BE2C (cell line): ENCODE results near the gene CHEK2.

Experiments
- DNase-seq: peaks from one replicate; pipeline ENCODE4 v3.0.0-alpha.2; 2020
- H3K27me3 ChIP-seq: fragments of 250-450 bp; sonication (Bioruptor Pico); 2 replicates; pipeline ENCODE4 v1.5.1; 2020; ENCODE audit warnings: mild to moderate bottlenecking
- H3K36me3 ChIP-seq: fragments of 250-450 bp; sonication (Bioruptor Pico); 2 replicates; pipeline ENCODE4 v1.5.1; 2020; ENCODE audit warnings: mild to moderate bottlenecking
- H3K4me1 ChIP-seq: fragments of 250-450 bp; sonication (Bioruptor Pico); 2 replicates; pipeline ENCODE4 v1.5.1; 2020
- H3K4me3 ChIP-seq: 2 replicates; pipeline ENCODE4 v1.5.1; 2011; ENCODE audit warnings: low read depth, low read length
- H3K9me3 ChIP-seq: fragments of 250-450 bp; sonication (Bioruptor Pico); 2 replicates; pipeline ENCODE4 v1.5.1; 2020
- TF ChIP-seq, protein P1 (sequence below): IDR thresholded peaks from 2 replicates; pipeline ENCODE4 v1.5.1; 2012; ENCODE audit warnings: mild to moderate bottlenecking, low read depth, low read length

Gene CHEK2

DNA sequence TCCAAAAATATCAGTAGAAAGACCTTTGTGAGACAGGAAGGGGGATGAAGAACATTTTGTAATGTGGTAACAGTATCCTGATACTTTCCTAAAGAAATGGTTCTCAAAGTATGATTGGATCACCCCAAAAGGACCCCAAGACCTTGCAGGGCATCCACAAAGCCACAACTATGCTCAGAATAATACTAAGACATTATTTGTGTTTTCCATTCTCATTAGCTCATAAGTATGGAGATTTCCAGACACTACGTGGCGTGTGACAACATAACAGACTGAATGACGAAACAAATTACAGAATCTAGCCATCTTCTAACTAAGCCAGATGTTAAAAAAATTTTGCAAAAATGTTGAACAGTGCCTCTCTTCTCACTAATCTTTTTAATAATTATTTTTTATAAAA lies 24.9 kb downstream of the CHEK2 start:
- peaks cover 16% of the 10 kb centered on the region for H3K36me3 ChIP-seq
- no peak overlapping the region for H3K4me3 ChIP-seq
- H3K9me3 ChIP-seq = no peaks in the 10 kb centered on the region
- no peak for DNase-seq
- TF ChIP-seq, protein P1, sequence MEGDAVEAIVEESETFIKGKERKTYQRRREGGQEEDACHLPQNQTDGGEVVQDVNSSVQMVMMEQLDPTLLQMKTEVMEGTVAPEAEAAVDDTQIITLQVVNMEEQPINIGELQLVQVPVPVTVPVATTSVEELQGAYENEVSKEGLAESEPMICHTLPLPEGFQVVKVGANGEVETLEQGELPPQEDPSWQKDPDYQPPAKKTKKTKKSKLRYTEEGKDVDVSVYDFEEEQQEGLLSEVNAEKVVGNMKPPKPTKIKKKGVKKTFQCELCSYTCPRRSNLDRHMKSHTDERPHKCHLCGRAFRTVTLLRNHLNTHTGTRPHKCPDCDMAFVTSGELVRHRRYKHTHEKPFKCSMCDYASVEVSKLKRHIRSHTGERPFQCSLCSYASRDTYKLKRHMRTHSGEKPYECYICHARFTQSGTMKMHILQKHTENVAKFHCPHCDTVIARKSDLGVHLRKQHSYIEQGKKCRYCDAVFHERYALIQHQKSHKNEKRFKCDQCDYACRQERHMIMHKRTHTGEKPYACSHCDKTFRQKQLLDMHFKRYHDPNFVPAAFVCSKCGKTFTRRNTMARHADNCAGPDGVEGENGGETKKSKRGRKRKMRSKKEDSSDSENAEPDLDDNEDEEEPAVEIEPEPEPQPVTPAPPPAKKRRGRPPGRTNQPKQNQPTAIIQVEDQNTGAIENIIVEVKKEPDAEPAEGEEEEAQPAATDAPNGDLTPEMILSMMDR = no peak
- H3K27me3 ChIP-seq = no peaks in the 10 kb centered on the region
- H3K4me1 ChIP-seq = no peaks in the 10 kb centered on the region

DNA sequence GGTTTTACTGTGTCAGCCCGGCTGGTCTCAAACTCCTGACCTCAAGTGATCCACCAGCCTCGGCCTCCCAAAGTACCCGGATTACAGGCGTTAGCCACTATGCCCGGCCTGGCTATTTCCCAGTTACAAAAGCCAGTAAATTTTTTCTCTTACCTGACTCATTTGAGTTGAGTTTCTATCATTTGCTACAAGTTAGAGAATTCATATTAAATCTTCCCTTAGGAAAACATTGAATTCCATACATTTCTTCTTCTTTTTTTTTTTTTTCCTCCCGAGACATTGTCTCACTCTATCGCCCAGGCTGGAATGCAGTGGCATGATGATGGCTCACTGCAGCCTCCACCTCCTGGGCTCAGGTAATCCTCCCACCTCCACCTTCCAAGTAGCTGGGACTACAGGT lies 26.0 kb downstream of the CHEK2 start:
- H3K4me1 ChIP-seq = peaks cover 7% of the 10 kb centered on the region

DNA sequence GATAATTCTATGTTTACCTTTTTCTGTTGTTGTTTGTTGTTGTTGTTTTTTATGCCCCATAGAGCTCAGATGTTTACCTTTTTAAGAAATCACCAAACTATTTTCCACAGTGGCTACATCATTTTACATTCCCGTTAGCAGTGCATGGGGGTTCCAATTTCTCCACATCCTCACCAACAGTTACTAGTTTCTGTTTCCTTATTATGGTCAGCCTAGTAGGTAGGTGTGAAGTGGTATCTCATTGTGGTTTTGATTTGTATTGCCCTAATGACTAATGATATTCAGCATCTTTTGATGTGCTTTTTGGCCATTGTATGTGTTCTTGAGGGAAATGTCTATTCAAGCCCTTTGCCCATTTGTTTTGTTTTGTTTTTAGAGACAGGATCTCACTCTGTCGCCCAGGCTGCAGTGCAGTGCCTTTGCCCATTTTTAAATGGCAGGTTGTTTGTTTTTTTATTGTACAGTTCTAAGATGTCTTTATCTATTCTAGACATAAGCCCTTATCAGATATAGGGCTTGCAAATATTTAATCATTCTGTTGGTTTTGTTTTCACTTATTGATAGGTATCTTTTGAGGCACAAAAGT lies 27.5 kb downstream of the CHEK2 start:
- no peaks in the 10 kb centered on the region for H3K9me3 ChIP-seq
- peaks cover 10% of the 10 kb centered on the region for H3K4me1 ChIP-seq
- H3K36me3 ChIP-seq = peaks cover 20% of the 10 kb centered on the region
- H3K4me3 ChIP-seq = no peak overlapping the region
- TF ChIP-seq, protein P1 = no peak
- H3K27me3 ChIP-seq = no peaks in the 10 kb centered on the region
- DNase-seq = no peak

More for the DNA sequence above, 26.0 kb downstream of the CHEK2 start:
- peaks cover 14% of the 10 kb centered on the region for H3K36me3 ChIP-seq
- DNase-seq = no peak
- TF ChIP-seq, protein P1 = no peak
- no peaks in the 10 kb centered on the region for H3K9me3 ChIP-seq
- H3K27me3 ChIP-seq = no peaks in the 10 kb centered on the region
- no peak overlapping the region for H3K4me3 ChIP-seq

DNA sequence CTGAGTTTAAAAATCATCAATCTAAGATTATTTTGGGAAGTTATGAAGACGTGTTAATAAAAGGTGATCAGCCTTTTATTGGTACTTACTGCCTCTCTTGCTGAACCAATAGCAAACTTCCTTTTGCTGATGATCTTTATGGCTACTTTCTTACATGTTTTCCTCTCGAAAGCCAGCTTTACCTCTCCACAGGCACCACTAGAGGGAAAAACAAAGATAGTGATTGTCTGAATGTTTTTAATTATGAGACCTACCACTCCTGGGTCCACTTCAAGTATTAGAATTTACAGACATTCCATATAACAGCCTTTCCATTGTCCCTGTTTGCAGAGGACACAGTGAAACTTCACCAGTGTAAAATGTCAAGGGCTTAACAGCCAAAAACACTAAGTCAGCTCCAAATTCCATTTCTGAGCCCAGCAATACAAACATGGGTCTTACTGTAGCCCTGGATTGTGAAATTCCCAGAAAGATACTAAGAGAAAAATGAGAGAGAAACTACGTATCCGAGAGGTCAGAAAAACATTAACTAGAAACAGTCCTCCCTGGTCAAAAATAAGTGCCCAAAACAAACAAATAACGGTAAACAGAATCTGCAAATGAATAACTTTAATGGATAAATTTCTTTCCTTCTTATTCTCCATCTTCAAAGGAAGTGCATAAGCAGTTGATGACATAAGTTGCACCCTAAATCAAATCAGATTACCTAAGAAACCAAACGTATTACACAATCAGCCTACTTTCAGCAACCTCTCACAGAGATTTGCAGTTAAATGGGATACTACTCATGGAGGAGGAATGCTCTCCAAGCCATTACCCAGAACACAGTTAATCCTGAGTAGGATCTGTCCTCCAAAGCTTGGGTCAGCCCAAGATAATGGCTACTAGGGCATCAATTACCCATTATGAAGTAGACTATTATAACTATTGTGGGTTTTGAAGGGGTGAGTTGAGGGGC lies 29.5 kb downstream of the CHEK2 start:
- no peak for DNase-seq
- Histone ChIP-seq H3K9me3 (no peaks in the 10 kb centered on the region), H3K4me3 (no peak overlapping the region), H3K27me3 (no peaks in the 10 kb centered on the region), H3K36me3 (peaks cover 10% of the 10 kb centered on the region), H3K4me1 (peaks cover 10% of the 10 kb centered on the region)
- TF ChIP-seq, protein P1 = no peak; the same call in 1 of the 2 replicates

DNA sequence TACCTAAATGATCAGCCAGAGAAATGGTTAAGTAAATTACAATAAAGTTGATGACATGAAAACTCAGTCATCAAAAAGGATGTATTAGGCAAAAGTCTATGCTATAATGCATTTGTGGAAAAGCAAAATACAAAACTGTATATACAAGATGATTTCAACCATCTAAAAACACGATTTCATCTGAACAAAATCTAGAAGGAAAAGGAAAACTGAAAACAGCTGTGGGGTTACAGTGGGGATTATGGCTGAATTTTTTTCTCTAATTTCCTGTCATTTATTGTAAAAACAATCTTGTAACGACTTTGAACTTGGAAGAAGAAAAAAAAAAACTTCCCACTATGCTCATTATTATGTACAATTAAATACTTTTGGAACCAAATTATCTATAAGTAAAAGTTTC lies 30.3 kb downstream of the CHEK2 start:
- Histone ChIP-seq H3K27me3 (no peaks in the 10 kb centered on the region), H3K4me3 (no peak overlapping the region), H3K4me1 (peaks cover 10% of the 10 kb centered on the region), H3K9me3 (no peaks in the 10 kb centered on the region), H3K36me3 (peaks cover 14% of the 10 kb centered on the region)
- no peak for DNase-seq
- TF ChIP-seq, protein P1 = no peak
